GM12878 (cell line): ENCODE measurements around the gene LEF1. TPM values are rescaled to one million over a fixed set of nuclear protein-coding genes. Genes with fewer than 3 reads are reported as not detected.

Experiments used
- ATF7 ChIP-seq: fragments of 450-650 bp; IDR thresholded peaks from 2 replicates; pipeline ENCODE4 v1.6.1; 2016; ENCODE audit warnings: low read depth, mild to moderate bottlenecking
- CREB1 ChIP-seq: IDR thresholded peaks from 2 replicates; pipeline ENCODE4 v1.6.1; 2012; ENCODE audit warnings: low read depth, mild to moderate bottlenecking, inconsistent platforms
- EGR1 ChIP-seq, 2 experiments: IDR thresholded peaks; 1 replicate in 1 of 2; 2 replicates in 1 of 2; pipeline ENCODE4 v1.6.1; 2011 to 2012; ENCODE audit warnings: low read depth in 2 of 2, low read length in 2 of 2, borderline replicate concordance in 1 of 2, mild to moderate bottlenecking in 1 of 2, moderate library complexity in 1 of 2
- FOXM1 ChIP-seq: IDR thresholded peaks from 2 replicates; pipeline ENCODE4 v1.6.1; 2012; ENCODE audit warnings: low read depth, mild to moderate bottlenecking, inconsistent platforms, low read length, moderate library complexity
- KAT2A ChIP-seq: conservative IDR thresholded peaks from 2 replicates; pipeline ENCODE4 v1.6.1; 2011; ENCODE audit warnings: low read depth, low read length; ENCODE audit not compliant: control insufficient read depth
- KDM1A ChIP-seq: fragments of 200-600 bp; sonication (generic); IDR thresholded peaks from 2 replicates; pipeline ENCODE4 v1.6.1; 2016; ENCODE audit warnings: borderline replicate concordance
- MYB ChIP-seq: fragments of 150-350 bp; IDR thresholded peaks from 2 replicates; pipeline ENCODE4 v1.6.1; 2014; ENCODE audit warnings: mild to moderate bottlenecking, low read depth, low read length, borderline replicate concordance
- POLR2A ChIP-seq: IDR thresholded peaks from 2 replicates; pipeline ENCODE4 v1.6.1; 2011; ENCODE audit warnings: low read depth, mild to moderate bottlenecking, low read length
- RAD21 ChIP-seq: IDR thresholded peaks from 2 replicates; pipeline ENCODE4 v1.6.1; 2011; ENCODE audit warnings: mild to moderate bottlenecking, low read depth, low read length, moderate library complexity; ENCODE audit not compliant: insufficient read depth
- SUZ12 ChIP-seq: fragments of 200-600 bp; sonication (generic); IDR thresholded peaks from one replicate; pipeline ENCODE4 v1.6.1; 2018; ENCODE audit warnings: antibody characterized with exemption, mild to moderate bottlenecking; ENCODE audit not compliant: unreplicated experiment
- polyA plus RNA-seq, 11 experiments: library from polyadenylated mRNA; depleted of rRNA in 4 of 11; unstranded in 6 of 11; stranded (reverse) in 5 of 11; fragments of >200 nt; fragmentation: Nextera tagmentation in 4 of 11; fragmentation: Illumina TruSeq in 1 of 11; extraction: Ambion mirVana in 4 of 11; extraction: Trizol in 1 of 11; gene quantifications; 1 replicate in 1 of 11; 2 replicates in 10 of 11; pipeline versions ENCODE4 v1.2.1 to v1.2.3, GENCODE V29; 2011 to 2016; ENCODE audit warnings: inconsistent platforms in 2 of 11, missing spikeins in 2 of 11, low read depth in 1 of 11
- total RNA-seq, 4 experiments: library from RNA; depleted of rRNA in 3 of 4; stranded (reverse); fragments of >200 nt in 3 of 4; fragmentation: Illumina TruSeq in 1 of 4; extraction: Trizol in 1 of 4; gene quantifications; 2 replicates each; pipeline versions ENCODE4 v1.2.1 to v1.2.3, GENCODE V29; 2013 to 2021
- TF ChIP-seq, protein P1 (sequence below): fragments of 450-650 bp; IDR thresholded peaks from 2 replicates; pipeline ENCODE4 v1.6.1; 2017; ENCODE audit warnings: mild to moderate bottlenecking, moderate library complexity

LEF1 gene
- total and polyA plus RNA-seq, 10 of the 15 experiments (the other 5 are each of a cell fraction or from before 2014, with no cell fraction given) = 10.2 to 38.1 (median 19.5) TPM

DNA sequence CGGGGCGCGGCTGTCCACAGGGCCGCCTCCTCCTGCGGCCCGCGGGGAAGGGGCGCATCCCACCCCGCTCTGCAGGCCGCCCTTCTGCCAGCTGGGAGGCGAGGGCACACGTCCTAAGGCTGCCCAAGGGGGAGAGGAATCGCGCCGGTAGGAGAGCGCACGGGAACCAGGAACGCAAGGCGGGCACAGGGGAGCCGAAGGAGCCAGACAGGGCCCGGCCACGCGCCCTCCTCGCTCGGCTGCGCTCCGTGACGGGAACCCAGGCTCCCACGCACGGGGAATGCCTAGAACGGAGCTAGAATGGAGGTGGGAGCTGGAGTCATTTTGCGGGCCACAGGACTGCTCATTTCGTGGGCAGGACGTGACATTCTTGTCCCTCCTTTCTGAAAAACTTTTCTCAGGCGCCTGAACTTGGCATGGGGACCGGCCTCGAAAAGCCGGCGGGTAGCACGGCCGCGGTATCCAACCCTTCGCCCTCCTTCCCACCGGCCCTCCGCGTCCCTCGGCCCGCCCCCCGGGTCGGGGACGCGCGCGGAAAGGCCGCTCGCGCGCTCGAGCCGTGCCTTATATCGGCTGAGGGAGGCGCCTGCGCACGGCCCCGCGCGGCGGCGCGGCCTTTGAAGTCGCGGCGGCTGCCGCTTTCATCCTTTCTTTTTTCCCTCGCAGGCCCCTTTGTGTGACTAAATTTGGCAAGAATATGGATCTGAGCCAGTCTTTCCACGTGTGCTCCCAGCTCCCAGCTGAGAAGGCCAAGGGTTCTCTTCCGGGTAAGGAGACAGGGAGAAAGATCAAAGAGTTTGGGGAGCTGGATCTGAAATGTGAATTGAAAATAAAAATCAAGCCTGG lies 4.2 kb upstream of the LEF1 start (continued):
- TF ChIP-seq SUZ12 (peak; percentile 88), RAD21 (no peak), POLR2A (peak; percentile 62), KDM1A (no peak), MYB (no peak), EGR1 (IDR thresholded peaks at IDR 0.05; ENCODE audit: borderline replicate concordance in 1 of 2, low read depth in 2 of 2, low read length in 2 of 2) (peak in 1 of 2 experiments; percentile 38; a peak in 1 of 3 replicates), KAT2A (no peak), FOXM1 (no peak), CREB1 (no peak), ATF7 (no peak)
- TF ChIP-seq, protein P1, sequence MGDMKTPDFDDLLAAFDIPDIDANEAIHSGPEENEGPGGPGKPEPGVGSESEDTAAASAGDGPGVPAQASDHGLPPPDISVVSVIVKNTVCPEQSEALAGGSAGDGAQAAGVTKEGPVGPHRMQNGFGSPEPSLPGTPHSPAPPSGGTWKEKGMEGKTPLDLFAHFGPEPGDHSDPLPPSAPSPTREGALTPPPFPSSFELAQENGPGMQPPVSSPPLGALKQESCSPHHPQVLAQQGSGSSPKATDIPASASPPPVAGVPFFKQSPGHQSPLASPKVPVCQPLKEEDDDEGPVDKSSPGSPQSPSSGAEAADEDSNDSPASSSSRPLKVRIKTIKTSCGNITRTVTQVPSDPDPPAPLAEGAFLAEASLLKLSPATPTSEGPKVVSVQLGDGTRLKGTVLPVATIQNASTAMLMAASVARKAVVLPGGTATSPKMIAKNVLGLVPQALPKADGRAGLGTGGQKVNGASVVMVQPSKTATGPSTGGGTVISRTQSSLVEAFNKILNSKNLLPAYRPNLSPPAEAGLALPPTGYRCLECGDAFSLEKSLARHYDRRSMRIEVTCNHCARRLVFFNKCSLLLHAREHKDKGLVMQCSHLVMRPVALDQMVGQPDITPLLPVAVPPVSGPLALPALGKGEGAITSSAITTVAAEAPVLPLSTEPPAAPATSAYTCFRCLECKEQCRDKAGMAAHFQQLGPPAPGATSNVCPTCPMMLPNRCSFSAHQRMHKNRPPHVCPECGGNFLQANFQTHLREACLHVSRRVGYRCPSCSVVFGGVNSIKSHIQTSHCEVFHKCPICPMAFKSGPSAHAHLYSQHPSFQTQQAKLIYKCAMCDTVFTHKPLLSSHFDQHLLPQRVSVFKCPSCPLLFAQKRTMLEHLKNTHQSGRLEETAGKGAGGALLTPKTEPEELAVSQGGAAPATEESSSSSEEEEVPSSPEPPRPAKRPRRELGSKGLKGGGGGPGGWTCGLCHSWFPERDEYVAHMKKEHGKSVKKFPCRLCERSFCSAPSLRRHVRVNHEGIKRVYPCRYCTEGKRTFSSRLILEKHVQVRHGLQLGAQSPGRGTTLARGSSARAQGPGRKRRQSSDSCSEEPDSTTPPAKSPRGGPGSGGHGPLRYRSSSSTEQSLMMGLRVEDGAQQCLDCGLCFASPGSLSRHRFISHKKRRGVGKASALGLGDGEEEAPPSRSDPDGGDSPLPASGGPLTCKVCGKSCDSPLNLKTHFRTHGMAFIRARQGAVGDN = 0 out of 2 replicates have a peak, but pooled peaks have one; percentile 23
